Breast epithelium (tissue), 3 donors: ENCODE data around the gene NANOS2.

ENCODE experiments used
- CTCF ChIP-seq, 3 donors: fragments of 450-650 bp; IDR thresholded peaks; one replicate each; pipeline ENCODE4 v1.5.1; 2016 to 2017; ENCODE audit warnings: antibody characterized with exemption in 3 of 3, mild to moderate bottlenecking in 3 of 3, moderate library complexity in 3 of 3
- POLR2A ChIP-seq: fragments of 450-650 bp; IDR thresholded peaks from one replicate; pipeline ENCODE4 v1.6.1; 2016; ENCODE audit warnings: antibody characterized with exemption, mild to moderate bottlenecking, moderate library complexity
- POLR2AphosphoS5 ChIP-seq, 3 donors: sonication (generic); formaldehyde crosslinking; IDR thresholded peaks; one replicate each; pipeline ENCODE4 v1.6.1; 2017; ENCODE audit warnings: antibody characterized with exemption in 3 of 3

DNA sequence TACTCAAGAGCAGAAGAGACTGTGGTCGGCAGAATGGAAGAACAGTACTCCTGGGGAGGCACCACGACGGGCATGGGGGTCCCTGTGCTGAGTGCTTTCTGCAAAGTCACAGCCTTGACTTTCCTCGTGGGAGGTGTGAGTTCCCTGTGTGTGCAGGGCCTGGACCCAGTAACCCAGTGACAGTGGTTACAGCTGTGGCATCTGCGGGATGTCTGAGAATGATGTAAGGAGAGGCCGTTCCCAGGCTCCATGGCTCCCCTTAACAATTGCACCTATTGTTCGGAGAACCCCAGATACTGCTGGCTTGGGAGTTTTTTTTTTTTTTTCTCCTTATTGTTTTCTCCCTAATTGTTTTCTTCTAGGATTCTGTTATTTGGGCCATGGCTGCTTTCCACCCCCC is 5.1 kb upstream of the NANOS2 start:
- no peak for TF ChIP-seq CTCF (IDR thresholded peaks at IDR 0.05)
- no peak for TF ChIP-seq POLR2A
- no peak for TF ChIP-seq POLR2AphosphoS5 (IDR thresholded peaks at IDR 0.05)
